ENCODE measurements around the gene ARL1.
"Not testable (repeated sequence)": the region's sequence is repeated elsewhere in the genome, so short reads cannot be mapped to it uniquely, and the experiment has no call there.

Gene ARL1

DNA sequence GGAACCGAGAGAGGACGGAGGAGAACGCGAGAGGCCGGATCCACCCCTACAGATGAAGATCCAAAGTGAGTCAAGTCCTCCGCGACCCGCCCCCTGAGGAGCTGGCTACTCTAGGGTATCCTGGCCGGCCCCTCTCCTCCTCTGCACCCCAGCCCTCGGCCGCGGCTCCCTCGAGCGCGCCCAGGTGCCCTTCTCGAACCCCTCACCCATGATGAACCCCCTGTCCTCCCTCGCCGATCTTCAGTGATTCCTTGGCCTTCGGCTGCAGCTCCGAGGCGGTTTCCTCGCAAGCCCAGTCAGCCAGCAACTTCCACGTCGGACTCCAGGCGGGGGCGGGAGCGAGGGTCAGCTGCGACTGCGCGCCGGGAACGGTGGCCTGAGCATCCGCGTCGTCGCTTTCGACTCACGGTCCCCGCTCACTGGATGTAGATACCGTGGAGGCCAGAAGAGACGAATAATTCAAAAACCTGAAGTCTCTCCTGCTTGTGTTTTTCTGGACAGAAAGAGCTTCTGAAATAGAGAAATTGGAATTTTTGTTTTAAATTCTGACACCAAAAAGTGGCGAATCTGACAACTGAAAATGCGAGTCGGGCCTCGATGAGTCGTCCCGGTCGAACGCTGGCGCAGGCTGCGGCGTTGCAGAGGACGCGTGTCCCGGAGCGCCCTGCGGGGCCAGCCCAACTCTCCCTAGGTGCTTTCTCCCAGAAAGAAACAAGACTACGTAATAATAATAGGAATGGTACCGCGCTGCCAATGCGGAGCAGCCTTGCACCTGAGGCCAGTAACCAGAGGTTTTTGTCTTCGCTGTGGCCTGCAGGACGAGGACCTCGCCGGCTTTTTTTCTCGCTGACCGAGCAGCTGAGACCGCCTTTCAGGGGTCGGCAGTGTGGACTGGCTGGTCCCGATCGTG is at the start of gene ARL1:
ARL1 (minus strand) TSS at position 337 of the 910 bp plus-strand sequence; CDS start at position 210, 127 bp downstream.
- peak; percentile 78 to 80 for DNase-seq (ENCODE audit: low read depth in 2 of 2)

DNA sequence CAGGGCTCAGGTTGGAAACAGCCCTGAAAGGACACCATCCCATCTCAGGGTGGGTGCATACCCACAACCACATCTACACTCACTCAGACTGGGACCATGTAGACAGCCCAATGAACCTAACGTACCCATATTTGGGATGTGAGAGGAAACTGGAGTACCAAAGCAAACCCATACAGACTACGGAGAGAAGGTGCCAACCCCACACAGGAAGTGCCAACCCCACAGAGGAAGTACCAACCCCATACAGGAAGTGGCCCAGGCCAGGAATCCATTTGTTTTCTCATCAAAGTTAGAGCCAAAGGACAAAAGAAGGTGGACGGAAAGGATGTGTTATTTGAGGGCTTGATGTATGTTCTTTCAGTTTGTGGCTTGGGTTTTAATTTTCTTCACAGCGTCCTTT is 48.1 kb upstream of the ARL1 start:
- DNase-seq (ENCODE audit: low read depth in 2 of 2) = no peak

- no peak for DNase-seq (ENCODE audit: low read depth in 2 of 2)
These were observed 34.1 kb upstream of the ARL1 start for GRCh38 chr12:101441461-101442224.

GRCh38 chr12:101439236-101439635 is 31.7 kb upstream of the ARL1 start:
- DNase-seq (ENCODE audit: low read depth in 2 of 2) = no peak

DNA sequence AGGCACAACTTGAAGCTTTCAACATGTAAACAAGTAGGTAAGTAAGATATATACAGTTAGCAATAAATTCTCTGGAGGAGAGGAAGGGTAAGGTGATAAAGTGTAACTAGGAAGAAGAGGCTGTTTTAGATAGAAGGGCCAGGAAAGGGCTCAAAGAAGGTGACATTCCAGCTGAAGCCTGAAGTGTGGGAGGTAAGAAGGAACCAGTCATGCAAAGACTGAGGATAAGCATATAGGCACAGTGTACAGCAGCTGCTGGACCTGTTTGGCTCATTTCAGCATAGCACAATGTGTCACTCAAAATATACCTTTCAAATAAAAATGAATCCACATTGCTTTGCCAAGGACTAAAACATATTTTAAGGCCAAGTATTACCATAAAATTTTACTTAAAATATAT is 28.6 kb upstream of the ARL1 start:
- no peak for DNase-seq (ENCODE audit: low read depth in 2 of 2)

- no peak for DNase-seq (ENCODE audit: low read depth in 2 of 2)
These were observed 22.9 kb upstream of the ARL1 start for GRCh38 chr12:101430456-101430855.

DNA sequence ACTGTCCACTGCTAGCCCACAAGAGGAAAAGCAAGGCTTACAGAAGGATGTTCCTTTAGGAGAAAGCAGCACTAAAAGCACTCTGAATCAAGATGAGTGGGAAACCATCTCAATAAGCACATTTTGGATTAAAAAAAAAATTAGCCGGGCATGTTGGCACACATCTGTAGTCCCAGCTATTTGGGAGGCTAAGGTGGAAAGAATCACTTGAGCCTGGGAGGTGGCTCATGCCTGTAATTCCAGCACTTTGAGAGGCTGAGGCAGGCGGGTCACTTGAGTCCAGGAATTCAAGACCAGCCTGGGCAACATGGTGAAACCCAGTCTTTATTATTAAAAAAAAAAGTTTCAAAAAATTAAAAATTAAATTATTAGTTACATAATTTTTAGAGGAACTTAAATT is 17.0 kb upstream of the ARL1 start:
- no peak for DNase-seq (ENCODE audit: low read depth in 2 of 2)

DNA sequence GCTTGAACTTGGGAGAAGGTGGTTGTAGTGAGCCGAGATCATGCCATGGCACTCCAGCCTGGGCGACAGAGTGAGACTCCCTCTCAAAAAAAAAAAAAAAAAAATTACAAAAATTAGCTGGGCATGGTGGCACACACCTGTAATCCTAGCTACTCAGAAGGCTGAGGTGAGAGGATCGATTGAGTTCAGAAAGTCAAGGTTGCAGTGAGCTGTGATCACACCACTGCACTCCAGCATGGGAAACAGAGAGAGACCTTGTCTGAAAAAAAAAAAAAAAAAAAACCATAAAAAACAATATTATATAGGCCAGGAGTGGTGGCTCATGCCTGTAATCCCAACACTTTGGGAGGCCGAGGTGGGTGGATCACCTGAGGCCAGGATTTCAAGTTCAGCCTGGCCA is 14.5 kb upstream of the ARL1 start:
- not testable (repeated sequence) for DNase-seq (ENCODE audit: low read depth in 2 of 2)

DNA sequence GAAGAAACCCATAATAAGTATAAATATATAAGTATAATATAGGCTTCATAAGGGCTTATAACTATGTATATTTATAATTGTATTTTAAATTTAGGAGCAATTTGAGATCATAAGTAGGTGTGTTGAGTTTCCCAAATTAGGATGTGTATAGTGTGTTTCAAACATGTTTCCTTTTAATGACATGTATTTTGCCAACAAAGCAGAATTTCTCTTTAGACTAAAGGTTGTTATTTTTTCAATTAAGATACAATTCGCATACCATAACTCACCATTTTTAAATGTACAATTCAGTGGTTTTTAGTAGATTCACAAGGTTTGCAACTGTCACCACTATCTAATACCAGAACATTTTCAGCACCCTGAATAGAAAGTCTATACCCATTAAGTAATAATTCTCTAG is 7.7 kb upstream of the ARL1 start:
- no peak for DNase-seq (ENCODE audit: low read depth in 2 of 2)

- DNase-seq (ENCODE audit: low read depth in 2 of 2) = peak in 1 of 2 experiments; percentile 7
These were observed 7.1 kb upstream of the ARL1 start for GRCh38 chr12:101414533-101415119.

DNA sequence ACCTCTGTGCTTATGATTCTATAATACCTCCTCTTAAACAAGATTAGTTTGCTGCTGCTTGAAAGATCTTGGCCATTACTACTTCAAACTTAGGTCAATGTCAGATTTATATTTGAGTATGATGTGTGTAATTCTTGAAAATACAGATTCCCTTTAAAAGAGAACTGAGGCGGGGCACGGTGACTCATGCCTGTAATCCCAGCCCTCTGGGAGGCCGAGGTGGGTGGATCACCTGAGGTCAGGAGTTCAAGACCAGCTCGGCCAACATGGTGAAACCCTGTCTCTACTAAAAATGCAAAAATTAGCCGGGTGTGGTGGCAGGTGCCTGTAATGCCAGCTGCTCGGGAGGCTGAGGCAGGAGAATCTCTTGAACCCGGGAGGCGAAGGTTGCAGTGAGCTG is 2.6 kb upstream of the ARL1 start:
- not testable (repeated sequence) for DNase-seq (ENCODE audit: low read depth in 2 of 2)

GRCh38 chr12:101407049-101407435 is 530 bp downstream of the ARL1 start:
- no peak for DNase-seq (ENCODE audit: low read depth in 2 of 2)

DNA sequence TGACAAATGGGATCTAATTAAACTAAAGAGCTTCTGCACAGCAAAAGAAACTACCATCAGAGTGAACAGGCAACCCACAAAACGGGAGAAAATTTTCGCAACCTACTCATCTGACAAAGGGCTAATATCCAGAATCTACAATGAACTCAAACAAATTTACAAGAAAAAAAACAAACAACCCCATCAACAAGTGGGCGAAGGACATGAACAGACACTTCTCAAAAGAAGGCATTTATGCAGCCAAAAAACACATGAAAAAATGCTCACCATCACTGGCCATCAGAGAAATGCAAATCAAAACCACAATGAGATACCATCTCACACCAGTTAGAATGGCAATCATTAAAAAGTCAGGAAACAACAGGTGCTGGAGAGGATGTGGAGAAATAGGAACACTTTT is 16.4 kb downstream of the ARL1 start:
- DNase-seq (ENCODE audit: low read depth in 2 of 2) = not testable (repeated sequence)

DNA sequence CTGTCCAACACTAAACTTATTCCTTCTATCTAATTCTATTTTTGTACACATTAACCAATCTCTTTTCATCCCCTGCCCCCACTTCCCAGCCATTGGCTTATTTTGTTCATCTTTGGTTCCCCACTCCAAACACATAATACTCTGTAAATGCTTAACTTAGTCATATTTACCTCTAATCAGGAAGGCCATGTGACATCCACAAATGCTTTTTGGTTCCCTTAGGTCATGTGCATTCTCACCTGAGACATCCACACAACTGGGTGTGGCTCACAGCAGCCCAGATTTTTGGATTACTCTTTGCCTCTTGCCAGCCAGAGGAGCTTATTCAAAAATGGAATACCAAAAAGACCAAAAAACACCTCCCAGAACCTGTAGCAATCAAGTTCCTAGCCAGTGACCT is 28.4 kb downstream of the ARL1 start:
- DNase-seq (ENCODE audit: low read depth in 2 of 2) = no peak

- DNase-seq (ENCODE audit: low read depth in 2 of 2) = no peak
These were observed 32.0 kb downstream of the ARL1 start for GRCh38 chr12:101375573-101375972.

GRCh38 chr12:101372431-101372830 is 35.1 kb downstream of the ARL1 start:
- no peak for DNase-seq (ENCODE audit: low read depth in 2 of 2)

GRCh38 chr12:101368016-101368415 is 39.6 kb downstream of the ARL1 start:
- DNase-seq (ENCODE audit: low read depth in 2 of 2) = no peak

DNA sequence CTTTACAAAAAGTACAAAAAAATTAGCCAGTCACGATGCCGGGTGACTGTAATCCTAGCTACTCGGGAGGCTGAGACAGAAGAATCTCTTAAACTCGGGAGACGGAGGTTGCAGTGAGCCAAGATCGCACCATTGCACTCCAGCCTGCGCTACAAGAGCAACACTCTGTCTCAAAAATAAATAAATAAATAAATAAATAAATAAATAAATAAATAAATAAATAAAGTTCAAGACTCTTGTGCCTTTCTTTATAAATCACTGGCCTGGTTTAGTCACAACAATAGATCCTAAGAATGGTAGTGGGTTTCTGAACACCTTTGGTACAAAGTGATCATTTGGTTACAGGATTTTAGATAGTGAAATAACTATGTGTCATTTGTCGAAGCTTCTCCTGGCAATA is 46.1 kb downstream of the ARL1 start:
- DNase-seq (ENCODE audit: low read depth in 2 of 2) = no peak

- no peak for DNase-seq (ENCODE audit: low read depth in 2 of 2)
These were observed 50.8 kb downstream of the ARL1 start for GRCh38 chr12:101356794-101357193.

DNA sequence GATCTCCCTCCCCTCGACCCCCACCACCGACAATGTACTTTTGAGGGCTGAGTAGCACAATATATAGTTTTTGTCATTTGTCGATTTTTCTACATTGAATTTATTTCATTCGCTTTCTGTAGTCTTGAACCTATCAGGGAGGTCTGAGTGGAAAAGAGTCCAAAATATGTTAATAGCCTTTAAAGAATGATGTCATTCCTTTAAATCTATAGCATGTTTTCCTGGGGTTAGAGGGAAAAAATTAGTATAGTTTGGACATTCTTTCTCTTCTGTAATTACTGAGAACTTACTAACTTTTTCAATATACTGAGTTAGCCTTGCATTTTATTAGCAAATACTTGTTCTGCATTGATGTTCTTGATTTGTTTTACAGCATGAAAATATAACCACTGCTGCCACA is 55.9 kb downstream of the ARL1 start:
- no peak for DNase-seq (ENCODE audit: low read depth in 2 of 2)

DNA sequence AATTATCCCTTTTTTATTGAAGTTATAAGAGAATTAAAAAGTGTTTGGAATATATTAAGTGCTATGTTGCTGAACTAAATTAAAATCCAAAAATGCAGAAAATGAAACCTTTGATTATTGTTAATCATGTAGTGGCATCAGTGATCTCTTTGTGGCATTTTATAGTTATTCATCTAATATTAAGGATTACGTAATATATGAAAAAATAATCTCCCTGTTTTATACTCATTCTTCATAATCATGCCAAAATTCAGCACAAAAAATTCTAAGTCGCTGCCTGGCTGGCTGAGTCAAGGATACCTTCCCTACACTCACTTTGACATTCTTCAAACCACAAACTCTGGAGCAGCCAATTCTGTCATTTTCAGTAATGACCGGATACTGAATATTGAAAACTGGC is 63.7 kb downstream of the ARL1 start:
- DNase-seq (ENCODE audit: low read depth in 2 of 2) = no peak
